HG03442 (cell line): ENCODE data around the gene NTM.
"Not testable (repeated sequence)": the region's sequence is repeated elsewhere in the genome, so short reads cannot be mapped to it uniquely, and the experiment has no call there.

Experiments used
- ATAC-seq: cut with Tn5 transposase; IDR thresholded peaks from one replicate; pipeline ENCODE4 v1.9.1; 2021; ENCODE audit warnings: mild to moderate bottlenecking, moderate library complexity; ENCODE audit not compliant: unreplicated experiment

NTM gene

DNA sequence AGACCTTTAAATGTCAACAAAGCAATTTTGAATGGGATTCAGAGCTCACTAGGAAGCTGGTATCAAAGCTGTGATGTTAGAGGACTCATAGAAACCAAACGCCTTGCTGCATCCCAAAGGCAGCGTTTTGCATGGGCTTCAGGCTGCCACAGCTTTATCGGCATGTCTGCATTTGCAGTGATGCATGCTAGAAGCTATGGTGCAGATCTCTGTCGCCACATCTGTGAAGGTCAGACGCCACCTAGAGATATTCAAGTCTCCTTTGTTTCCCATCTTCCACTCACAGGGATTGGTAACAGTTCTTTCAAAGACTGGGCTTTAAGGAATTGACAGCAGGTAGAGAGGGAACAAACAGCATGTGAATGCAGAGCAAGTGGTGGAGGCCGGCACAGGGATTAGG lies 47.8 kb downstream of the NTM start:
- no peak for ATAC-seq

DNA sequence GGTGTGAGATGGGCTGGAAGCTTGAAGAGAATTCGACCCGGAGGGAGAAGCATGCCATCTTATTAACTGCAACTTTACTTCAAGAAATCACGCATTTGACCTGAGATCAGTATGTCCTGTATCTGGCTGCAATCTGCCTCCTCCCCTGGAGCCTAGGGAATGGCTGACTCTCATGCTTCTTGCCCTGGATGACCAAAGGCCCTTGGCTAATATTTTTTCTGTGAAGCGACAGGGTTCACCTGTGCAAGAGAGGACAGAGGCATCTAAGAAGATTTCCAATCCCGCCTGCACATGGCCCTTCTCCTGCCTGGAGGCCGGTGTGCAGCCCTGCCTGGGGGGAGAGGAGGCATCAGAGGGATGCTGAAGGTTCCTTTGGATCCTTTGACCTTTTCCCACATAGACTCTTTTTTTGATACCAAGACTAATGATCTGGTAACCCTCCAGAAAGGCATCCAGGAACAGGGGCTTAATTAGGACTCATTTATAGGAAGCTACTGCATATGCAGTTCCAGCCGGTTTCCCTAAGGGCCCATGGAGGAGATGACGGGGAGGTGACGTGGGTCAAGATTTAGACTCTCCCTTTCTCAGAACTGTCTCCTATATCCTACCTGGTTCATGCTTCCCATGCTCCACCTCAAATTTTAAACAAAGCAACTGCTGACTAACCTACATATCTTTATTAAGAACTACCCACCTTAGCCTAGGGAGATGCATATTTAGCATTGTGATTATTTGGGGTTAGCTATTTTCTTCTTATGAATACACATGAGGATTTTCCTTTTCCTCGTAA lies 50.8 kb downstream of the NTM start:
- ATAC-seq: no peak

DNA sequence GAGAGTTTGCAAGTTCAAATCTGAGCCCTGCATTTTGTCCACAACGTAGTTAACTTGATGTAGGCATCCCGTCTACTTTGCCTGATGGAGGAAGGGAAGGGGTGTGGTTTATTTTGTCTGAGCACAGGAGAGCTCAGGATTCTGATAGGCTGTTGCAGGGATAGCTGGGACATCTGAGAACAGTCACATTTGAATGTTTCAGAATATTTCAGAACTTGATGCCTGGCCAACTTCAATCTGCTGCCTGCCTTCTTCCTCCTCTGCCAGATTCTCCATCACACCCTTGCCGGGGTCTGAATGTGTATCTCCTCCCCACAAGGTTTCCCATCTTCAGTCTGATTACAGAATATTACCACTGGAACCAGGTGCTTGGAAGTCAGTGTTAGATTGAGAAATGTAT lies 51.6 kb downstream of the NTM start:
- ATAC-seq: no peak

DNA sequence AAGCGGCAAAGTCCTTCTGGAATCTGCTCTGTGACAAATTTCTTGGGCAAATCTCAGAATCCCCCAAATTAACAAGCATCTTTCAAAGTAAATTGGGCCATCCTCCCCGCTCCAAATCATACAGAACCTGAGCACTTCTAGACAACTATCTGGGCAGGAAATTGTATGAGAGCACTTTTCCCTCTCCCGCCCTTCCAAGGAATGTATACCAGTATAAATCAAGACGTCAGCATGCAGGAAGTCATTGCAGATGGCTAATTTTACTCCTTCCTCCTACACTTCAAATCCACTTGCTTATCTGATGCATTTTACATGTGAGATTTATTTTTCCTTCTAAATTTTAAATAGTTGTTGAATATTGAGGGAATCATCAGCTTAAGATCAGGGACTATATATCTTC lies 52.1 kb downstream of the NTM start:
- no peak for ATAC-seq

DNA sequence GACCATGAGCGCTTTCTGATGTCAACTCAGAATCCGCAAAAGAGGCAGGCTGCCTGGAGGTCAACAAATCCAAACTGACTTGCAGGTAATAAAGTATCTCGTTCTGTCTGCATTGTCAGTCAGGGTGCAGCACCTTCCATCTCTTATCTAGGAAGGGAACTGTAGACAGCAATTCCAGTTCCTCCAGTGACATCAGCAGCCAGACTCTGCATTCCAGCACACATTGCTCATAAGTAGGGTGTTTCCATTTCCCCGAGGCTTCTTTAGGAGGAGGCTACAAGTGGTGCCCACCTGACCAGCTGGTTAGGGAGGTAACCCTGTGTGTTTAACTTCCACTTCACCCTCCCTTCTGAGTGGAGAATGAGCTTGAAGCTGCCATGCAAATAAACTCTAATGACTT lies 53.3 kb downstream of the NTM start:
- no peak for ATAC-seq

DNA sequence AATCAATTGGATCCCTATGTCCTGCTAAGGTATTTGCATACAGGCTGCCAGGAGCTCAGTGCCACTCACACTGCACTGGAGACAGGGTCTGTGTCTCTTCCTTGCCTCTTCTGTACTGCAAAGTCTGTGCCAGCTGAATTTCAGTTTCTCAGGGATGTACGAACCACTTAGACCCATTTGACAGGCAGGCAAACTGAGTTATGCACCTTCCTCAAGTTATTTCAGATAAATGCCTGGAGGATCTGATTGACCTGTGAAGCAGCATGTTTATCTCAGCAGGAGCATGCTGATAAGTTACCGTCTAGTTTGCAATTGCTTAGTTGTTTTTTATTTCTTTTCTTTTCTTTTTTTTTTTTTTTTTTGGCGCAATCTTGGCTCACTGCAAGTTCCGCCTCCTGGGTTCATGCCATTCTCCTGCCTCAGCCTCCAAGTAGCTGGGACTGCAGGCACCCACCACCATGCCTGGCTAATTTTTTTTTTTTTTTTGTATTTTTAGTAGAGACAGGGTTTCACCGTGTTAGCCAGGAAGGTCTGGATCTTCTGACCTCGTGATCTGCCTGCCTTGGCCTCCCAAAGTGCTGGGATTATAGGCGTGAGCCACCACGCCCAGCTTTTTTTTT lies 54.0 kb downstream of the NTM start:
- not testable (repeated sequence) for ATAC-seq

DNA sequence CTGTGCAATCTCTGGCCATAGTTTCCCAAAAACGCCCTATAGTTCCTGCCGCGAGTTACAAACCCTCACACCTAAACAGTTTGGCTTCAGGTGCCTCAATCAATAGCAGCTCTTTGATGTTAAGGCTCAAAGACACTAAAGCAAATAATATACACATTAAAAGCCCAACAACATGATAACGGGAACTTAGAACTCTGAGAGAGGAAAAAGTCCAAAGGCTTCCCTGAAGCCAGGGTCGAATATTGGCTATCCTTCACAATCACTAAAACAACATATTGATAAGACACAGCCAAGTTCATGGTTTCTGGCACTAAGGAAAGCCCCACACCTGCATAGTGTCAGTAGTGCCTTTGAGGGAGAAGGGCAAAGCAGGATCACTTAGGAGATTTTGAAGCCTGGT lies 54.9 kb downstream of the NTM start:
- no peak for ATAC-seq

DNA sequence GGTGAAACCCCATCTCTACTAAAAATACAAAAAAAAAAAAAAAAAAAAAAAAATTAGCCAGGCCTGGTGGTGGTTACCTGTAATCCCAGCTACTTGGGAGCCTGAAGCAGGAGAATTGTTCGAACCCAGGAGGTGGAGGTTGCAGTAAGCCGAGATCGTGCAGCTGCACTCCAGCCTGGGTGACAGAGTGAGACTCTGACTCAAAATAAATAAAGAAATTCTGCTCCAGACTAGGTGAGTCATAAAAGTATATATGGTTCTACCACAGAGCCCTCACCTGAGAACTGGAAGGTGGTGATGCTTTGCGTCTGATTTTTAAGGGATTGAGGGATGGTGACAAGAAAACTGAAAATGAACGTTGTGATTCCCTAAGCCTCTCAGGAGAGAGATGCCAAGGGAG lies 58.4 kb downstream of the NTM start:
- no peak for ATAC-seq

DNA sequence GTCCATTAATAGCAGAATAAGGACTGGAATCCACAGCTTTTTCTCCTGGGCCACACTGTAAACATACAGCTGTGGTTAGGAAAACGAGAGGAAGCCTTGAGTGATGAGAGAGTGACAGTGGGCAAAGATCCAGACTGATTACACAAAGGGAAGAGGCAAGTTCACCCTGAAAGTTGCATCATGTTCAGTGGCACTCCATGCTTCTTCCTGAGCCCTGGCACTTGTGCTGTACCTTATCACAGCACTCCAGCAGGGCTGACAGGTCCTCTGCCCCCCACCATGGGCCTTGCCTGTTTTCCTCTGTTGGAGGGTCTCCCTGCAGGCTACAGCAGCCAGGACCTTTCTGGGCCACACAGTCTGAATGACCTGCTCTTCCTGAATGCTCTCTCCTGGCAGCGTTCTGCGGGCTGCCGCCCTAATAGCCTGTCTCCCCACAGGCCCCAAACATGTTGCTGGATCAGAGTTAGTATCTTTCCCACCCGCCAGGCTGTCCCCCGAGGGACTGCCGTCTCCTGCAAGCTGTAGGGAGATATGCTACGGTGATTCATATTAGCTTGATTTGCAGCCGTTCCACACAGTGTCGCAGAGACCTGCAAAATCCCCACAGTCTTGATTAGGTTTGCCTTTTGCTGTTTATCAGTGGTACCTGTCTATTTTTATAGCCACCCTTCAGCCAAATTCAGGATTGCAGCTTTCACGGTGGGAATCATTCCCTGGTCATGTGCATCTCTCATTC lies 60.2 kb downstream of the NTM start:
- ATAC-seq: no peak

DNA sequence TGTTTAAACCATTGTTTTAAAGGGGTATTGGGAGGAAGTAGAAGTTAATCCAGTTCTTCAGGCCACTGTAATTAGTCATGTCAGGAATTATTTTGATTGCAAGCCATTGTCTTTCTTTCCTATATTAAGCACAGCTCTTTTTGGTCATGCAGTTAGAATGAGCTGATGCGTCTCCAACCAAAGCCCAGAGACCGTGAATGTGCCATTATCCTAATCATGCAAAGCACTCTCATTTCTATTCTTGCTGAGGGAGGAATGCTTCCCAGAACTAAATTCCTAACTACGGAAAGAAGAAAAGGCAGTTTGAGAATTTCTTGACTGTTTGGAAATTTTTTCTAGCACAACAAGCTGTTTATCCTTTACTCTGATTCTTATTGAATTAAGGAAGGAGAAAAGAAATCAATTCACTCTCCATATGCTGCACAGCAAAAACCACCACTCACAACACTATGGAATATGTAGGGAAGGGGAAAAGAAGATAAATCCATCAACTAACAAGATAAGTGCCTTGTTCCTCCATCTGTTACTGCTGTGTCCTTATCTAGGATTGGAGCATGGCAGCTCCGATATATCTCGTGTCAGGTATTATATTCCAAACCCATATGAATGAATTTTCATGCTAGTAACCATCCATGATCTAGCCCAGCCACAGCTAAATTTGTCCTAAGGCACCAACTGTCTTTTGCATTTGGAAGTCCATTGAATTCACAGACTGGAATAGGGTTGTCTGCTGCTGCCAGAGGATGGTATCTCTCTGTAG lies 70.8 kb downstream of the NTM start:
- ATAC-seq: no peak

DNA sequence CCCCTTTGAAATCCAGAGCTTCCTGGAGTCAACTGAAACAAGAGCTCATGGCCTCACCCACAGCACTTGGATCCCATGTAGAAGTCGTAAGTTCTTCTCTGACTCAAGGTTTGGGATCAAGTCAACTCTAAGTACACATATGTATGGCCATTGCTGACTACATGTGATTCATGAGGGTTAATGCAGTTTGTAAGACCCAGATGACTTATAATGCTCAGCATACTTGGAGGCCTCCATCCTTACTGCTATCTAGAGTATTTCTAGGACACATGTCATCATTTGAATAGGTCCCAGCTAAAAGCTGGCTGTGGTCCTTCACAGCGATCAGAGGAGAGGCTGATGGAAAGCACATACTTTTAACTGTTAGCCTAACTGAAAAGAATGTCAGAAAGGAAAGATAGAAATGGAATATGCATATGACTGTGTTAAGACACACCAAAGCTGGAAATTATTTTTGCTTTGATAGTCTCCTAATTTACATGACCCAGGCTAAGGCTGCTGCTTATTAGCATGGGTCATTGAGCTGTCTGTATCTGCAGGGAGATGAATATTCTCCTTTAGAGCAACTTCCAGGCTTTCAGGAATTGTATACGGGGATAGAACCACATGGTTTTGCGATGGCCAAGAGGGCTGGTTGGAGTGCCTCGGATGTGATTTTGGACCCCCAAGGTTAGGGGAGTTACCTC lies 76.3 kb downstream of the NTM start:
- ATAC-seq: no peak

DNA sequence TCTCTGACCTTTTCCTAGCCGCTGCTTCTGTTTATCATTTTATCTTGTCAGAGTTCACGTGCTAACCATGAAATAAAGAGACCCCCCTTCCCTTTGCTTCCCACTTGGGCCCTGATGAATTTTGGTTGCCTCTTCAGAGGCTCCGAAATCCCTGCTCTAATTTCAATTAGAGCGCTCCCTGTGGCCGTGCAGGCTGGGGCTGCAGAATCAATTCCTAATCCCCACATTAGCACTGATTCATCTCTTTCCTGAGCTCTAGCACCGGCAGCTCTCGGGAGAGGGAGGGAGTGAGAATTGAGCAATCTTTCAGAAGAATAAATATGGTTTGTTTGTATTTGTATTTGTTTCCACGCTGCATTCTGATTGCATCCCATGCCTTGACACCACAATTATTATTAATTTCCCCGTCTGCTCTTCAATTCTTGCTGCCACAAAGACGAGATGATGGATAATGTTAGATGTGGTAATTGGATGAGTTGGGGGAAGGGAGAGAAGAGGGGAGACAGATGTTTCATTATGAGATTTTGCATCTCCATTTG lies 76.9 kb downstream of the NTM start:
- no peak for ATAC-seq

DNA sequence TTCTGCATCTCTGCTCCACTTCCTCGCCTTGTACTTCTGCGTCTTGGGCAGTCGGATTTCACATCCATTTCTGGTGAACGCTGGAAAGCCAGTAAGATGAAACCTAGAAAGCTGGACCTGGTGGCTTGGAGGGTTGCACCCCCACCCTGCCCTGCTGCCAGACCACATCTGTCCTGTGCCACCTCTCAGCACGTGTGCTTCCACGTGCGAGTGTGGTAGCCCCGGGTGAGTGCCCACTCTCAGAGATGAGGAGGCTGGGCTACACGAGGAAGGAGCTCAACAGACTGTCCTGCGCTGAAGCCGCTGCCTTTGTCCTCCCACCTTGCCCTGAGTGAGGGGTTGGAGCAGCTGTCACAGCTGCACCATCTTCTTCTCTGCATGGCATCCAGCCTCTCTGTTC lies 77.5 kb downstream of the NTM start:
- ATAC-seq: no peak

DNA sequence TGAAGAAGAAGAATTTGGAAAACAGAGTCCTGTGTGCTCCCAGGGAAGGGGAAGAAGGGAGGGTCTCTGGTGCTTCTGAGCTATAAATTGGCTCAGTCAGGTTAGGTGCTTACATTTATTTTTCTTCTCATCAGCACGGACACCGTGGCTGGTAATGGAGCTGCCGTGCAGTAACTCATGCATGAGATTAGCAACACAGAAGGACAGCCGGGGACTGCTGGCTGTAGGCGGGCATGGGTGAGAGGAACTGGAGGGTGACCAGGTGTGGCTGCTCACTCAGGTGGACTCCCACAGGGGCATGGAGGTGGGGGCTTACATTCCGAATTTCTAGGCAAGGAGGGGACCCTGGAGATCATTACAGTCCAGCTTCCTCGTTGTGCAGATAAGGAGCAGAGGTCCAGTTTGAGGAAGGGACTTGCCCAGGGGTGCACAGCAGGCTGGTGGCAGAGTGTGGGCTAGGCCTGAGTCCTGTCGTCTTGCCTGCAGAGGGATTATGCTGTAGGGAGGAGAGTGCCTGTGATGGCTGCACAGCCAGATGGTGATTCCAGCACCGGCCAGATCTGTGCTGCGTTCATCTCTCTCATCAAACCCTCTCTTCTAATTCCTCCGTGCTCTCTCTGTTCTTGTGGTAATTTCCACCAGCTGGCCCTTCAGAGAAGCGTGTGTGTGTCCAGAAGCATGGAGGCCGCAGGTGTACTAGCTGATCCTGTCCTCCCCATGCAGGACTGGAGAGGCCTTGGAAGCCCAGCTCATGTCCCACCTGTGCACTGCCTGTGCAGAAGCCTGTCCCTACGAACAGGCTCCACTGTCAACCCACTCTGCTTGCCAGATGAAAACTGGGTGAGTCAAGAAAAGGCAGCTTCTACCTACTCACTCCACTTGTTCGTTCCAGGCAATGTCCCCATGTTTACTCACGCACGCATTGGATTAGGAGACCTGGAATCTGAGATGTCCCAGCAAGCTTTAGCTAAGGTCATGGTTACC lies 78.9 kb downstream of the NTM start:
- ATAC-seq: no peak

DNA sequence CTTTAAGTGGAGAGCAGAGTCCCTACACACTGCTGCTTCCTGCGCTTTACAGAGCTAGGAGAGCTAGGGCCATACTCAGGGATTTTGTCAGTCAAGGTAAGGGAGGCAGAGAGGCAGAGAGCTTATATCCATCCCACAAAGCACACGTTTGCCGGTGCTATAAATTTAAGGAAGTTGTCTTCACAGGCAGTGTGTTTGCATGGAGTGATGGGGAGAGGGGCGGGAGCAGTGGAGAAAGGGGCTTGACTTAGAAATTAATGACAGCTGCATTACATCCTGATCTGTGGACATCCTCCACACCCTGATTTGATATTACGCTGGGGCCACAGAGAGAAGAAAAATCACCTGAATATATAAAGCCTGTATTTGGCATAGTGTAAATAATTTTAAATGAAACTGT lies 84.1 kb downstream of the NTM start:
- no peak for ATAC-seq

DNA sequence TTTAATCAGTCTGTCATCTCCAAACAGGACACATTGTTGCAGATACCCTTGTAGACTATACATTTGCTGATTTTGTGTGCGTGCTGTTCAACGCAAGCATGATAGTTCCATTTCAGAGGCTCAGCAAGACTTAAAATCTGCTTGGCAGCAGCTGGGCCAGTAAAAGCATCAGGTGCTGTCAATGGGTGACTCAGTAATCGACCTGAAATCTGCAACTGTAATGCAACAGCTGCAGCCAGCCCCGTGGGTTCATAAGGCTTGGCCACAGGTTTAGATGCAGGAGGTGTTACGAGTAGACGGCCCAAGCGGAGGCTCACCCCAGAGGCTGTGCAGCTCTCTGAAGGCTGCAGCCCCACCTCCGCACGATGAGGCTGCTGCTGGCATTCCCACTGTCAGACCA lies 84.6 kb downstream of the NTM start:
- ATAC-seq: no peak

DNA sequence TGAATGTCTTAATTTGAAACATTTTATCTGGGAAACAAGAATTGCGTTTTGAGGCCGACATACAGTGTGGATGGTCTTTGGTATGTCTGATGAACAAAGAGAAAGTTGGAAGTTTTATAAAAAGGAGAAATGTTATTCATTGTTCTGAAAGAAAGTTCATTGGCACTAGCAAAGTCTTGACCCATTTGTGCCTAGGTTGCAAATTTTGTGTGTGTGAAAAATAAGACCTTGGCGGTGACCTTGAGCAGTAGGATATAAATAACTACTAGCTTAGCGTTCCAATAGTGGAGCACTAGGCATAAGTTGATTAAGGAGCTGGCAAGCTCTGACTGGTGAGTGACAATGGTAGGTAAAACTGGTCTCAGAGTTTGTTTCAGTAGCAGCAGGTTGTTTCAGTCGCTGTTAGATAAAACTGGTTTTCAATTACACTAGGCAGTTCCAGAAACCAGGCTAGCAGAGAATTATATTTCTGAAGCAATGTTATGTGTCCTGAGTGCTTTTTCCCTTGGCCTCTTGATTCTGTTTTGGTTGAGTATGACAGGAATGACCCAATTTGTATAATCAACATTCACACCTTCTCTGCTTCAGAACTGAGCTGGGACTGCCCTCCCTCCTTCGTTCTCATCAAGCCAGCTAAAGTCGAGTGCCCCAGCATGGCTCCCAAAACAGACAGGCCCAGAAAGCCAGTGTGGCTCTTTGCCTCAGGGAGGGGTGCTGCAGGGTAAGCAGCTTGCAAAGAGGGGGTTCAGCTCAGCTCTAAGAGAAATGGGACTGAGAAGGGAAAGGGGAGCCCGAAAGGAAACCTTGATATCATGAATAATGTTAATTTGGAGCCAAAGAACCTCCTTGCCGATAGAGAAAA lies 85.7 kb downstream of the NTM start:
- ATAC-seq: no peak

DNA sequence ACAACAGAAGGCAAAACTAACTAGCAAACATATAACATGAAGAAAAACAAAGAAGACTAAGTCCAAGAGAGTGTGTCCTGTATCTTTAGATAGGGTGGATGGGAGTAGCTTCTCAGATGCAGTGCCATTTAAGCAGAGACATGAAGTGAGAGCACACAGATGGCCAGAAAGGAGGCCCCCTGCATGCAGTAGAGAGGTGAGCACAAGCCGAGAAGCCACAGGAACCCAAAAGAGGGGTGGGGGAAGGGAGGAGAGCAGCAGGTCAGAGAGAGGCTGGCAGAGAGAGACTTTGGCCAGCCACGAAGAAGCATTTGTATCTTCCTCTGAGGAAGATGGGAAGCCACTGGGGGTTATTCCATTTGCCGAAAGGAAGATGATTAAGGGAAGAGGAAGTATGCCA lies 86.7 kb downstream of the NTM start:
- no peak for ATAC-seq
